Muscle layer of duodenum (tissue), 2 donors: ENCODE results near the gene KAT2A.

Experiments used
- H3K27ac ChIP-seq: one replicate; pipeline ENCODE4 v1.7.0; 2013; ENCODE audit warnings: mild to moderate bottlenecking, low read length
- H3K27me3 ChIP-seq: one replicate; pipeline ENCODE4 v1.7.0; 2013; ENCODE audit warnings: low read depth, mild to moderate bottlenecking, control low read depth, low read length
- H3K36me3 ChIP-seq, 2 donors: one replicate each; pipeline ENCODE4 v1.7.0; 2013; ENCODE audit warnings: low read length in 2 of 2, control low read depth in 1 of 2, mild to moderate bottlenecking in 1 of 2; ENCODE audit not compliant: insufficient read depth in 2 of 2, control insufficient read depth in 1 of 2
- H3K4me1 ChIP-seq, 2 donors: one replicate each; pipeline ENCODE4 v1.7.0; 2013; ENCODE audit warnings: low read length in 2 of 2, mild to moderate bottlenecking in 2 of 2, control low read depth in 1 of 2, moderate library complexity in 1 of 2; ENCODE audit not compliant: insufficient read depth in 2 of 2, control insufficient read depth in 1 of 2
- H3K4me3 ChIP-seq, 2 donors: one replicate each; pipeline ENCODE4 v1.7.0; 2013; ENCODE audit warnings: low read length in 2 of 2, low read depth in 1 of 2, mild to moderate bottlenecking in 1 of 2
- H3K9me3 ChIP-seq, 2 donors: one replicate each; pipeline ENCODE4 v1.7.0; 2013; ENCODE audit warnings: low read length in 2 of 2, control low read depth in 1 of 2, mild to moderate bottlenecking in 1 of 2; ENCODE audit not compliant: control insufficient read depth in 1 of 2
- donor health status: healthy.

Gene KAT2A

DNA sequence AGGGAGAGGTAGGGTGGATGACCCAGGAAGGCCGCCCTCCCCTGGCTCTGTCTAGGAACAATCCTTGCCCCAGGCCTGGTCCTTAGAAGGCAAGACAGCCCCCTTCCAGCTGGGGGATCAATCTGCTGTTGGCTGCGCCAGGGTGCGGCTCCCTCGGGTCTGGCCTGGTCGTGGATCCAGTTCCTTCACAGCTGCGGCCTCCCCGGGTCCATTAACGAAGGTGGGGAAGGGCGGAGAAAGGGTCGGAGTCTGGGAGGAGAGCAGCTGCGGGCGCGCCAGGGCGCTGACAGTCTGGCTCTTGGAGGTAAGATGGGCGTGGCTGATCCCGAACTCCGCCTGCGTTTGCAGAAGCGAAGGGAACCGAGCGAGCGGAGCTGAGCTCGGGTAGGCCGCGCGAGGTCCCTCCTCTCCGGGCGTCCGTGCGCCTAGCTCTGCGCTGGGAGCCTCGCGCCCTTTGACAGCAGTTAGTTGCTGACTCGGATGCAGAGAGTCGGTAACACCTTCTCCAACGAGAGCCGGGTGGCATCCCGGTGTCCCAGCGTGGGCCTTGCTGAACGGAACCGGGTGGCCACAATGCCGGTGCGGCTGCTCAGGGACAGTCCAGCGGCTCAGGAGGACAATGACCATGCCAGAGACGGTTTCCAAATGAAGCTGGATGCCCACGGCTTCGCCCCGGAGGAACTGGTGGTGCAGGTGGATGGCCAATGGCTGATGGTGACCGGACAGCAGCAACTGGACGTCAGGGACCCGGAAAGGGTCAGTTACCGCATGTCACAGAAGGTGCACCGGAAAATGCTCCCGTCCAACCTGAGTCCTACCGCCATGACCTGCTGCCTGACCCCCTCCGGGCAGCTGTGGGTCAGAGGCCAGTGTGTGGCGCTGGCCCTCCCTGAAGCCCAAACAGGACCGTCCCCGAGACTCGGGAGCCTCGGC, 1.5 kb upstream of the KAT2A start, which contains the start of gene HSPB9:
HSPB9 (plus strand) TSS at position 434 of the 933 bp plus-strand sequence; CDS start at position 481, 47 bp downstream.
- H3K27ac ChIP-seq: no peak within 1 kb of the TSS
- H3K4me1 ChIP-seq: peaks cover 3 to 21% of the 10 kb centered on the region in 2 donors
- peaks cover 16 to 39% of the 10 kb centered on the region in 2 donors for H3K36me3 ChIP-seq
- H3K27me3 ChIP-seq: no peaks in the 10 kb centered on the region
- peak within 1 kb of the TSS; percentile 16 to 73 for H3K4me3 ChIP-seq
- no peaks in the 10 kb centered on the region for H3K9me3 ChIP-seq

GRCh38 chr17:42120161-42120769, 902 bp downstream of the KAT2A start:
- peaks cover 0 to 25% of the 10 kb centered on the region in 2 donors for H3K36me3 ChIP-seq
- peaks cover 3 to 21% of the 10 kb centered on the region in 2 donors for H3K4me1 ChIP-seq
- H3K4me3 ChIP-seq: peak overlapping the region; percentile 26 to 73
- H3K27me3 ChIP-seq: no peaks in the 10 kb centered on the region
- no peaks in the 10 kb centered on the region for H3K9me3 ChIP-seq
- no peak overlapping the region for H3K27ac ChIP-seq

DNA sequence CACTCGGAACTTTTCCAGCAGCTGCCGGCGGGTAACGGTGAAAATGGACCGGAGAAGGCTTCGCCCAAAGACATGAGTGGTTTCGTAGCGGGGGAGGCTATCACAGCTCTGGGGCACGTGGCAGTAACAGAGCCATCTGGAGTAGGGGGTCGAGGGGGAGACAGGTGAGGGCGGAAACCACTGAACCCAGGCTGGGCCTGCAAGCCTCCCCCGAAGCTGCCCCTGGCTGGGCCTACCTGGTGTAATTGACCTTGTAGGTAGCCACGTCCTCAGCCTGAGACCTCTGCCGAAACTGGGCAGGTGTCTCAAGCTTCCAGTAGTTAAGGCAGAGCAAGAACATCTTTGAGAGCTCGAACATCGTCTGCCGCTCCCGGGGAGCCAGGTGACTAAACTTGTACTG, 1.9 kb downstream of the KAT2A start:
- no peak overlapping the region for H3K4me3 ChIP-seq
- H3K36me3 ChIP-seq: peaks cover 0 to 17% of the 10 kb centered on the region in 2 donors
- no peaks in the 10 kb centered on the region for H3K27me3 ChIP-seq
- peaks cover 3 to 21% of the 10 kb centered on the region in 2 donors for H3K4me1 ChIP-seq
- H3K27ac ChIP-seq: no peak overlapping the region
- no peaks in the 10 kb centered on the region for H3K9me3 ChIP-seq

DNA sequence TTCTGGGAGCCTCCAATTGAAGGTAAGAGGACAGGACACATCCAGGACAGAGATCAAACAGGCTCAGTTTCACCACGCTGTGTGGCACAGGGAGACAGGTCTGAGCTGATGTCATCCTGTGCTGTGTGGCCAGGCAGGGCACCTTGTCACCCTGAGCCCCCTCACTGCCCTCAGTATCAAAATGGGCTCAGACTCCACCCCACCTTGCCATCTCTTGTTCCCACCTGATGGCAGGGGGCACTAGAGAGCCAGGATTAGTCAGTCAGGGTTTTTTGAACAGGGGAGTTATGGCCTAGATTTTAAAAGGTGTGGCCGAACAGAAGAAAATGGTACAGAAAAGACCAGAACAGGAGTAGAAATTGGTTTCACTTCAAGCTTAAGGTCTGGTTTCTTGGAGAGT, 2.6 kb downstream of the KAT2A start:
- H3K36me3 ChIP-seq: peaks cover 0 to 15% of the 10 kb centered on the region in 2 donors
- H3K4me3 ChIP-seq: no peak overlapping the region
- no peaks in the 10 kb centered on the region for H3K9me3 ChIP-seq
- peaks cover 3 to 21% of the 10 kb centered on the region in 2 donors for H3K4me1 ChIP-seq
- H3K27ac ChIP-seq: no peak overlapping the region
- H3K27me3 ChIP-seq: no peaks in the 10 kb centered on the region

- Histone ChIP-seq H3K9me3 (no peaks in the 10 kb centered on the region), H3K36me3 (peaks cover 0 to 15% of the 10 kb centered on the region in 2 donors), H3K27me3 (no peaks in the 10 kb centered on the region), H3K27ac (no peak overlapping the region), H3K4me1 (peaks cover 3 to 23% of the 10 kb centered on the region in 2 donors), H3K4me3 (no peak overlapping the region)
Measured at GRCh38 chr17:42118126-42118510, 3.0 kb downstream of the KAT2A start.

DNA sequence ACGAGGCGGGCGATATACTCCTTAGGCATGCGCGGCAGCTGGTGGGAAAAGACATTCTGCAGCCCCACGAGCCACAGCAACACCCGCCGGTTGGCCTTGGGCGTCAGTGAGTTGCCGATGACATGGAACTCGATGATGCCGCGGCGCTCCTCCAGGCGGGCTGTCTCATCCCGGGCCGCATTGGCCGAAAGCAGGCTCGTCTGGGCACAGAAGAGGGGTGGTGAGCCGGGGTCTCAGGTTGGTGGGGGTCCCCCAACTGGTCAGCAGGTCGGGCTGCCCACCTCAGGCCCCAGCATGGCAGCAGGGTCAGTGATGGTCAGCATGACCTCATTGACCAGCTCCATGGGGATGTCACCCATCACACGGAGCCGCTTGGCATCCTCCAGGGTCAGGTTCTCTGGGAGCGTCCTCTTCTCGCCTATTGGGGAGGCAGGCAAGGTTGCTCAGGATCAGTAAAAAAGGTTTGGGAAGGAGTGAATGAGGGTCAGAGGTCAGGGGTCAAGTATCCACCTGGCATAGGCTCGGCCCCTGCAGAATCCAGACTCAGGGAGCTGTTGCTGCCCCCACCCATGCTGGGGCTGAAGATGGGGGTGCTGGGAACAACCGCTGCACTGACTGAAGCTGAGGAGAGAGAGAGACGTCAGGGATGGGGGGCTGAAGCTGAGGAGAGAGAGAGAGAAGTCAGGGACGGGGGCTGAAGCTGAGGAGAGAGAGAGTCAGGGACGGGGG, 3.6 kb downstream of the KAT2A start:
- Histone ChIP-seq H3K27ac (no peak overlapping the region), H3K4me1 (peaks cover 7 to 28% of the 10 kb centered on the region in 2 donors), H3K4me3 (no peak overlapping the region), H3K9me3 (no peaks in the 10 kb centered on the region), H3K36me3 (peaks cover 0 to 15% of the 10 kb centered on the region in 2 donors), H3K27me3 (no peaks in the 10 kb centered on the region)

DNA sequence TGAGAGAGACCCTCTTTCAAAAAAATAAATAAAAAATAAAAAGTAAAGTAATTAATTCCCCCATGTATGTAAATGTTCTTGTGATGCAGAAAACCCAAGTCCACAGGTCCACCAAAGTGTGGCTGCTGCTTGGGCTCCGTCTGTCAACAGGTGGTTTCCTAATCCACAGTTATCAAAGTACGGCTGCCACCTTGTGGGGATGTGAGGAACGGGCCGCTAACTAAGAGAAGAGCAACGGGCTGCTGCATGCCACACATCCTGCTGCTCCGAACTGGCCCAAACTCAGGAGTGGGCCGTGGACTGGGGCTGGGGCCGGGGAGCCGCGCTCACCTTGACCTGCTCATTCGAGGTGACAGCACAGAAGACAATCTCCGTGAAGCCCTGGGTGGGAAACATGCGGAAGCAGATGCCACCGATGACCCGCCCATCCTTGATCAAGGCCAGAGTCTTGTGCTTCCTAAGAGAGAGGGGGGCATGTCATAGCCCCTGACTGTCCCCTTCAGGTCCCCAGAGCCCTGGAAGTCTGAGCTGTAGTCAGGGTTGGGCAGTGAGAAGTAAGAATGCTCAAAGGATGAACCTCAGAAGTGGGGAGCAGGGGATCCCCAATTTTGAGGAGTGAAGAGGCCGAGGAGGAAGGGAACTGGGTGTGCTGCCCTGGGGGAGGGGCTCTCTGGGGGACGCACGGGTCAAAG, 4.3 kb downstream of the KAT2A start:
- no peak overlapping the region for H3K4me3 ChIP-seq
- H3K27ac ChIP-seq: no peak overlapping the region
- no peaks in the 10 kb centered on the region for H3K9me3 ChIP-seq
- H3K36me3 ChIP-seq: peaks cover 0 to 15% of the 10 kb centered on the region in 2 donors
- H3K27me3 ChIP-seq: no peaks in the 10 kb centered on the region
- H3K4me1 ChIP-seq: peaks cover 7 to 25% of the 10 kb centered on the region in 2 donors

DNA sequence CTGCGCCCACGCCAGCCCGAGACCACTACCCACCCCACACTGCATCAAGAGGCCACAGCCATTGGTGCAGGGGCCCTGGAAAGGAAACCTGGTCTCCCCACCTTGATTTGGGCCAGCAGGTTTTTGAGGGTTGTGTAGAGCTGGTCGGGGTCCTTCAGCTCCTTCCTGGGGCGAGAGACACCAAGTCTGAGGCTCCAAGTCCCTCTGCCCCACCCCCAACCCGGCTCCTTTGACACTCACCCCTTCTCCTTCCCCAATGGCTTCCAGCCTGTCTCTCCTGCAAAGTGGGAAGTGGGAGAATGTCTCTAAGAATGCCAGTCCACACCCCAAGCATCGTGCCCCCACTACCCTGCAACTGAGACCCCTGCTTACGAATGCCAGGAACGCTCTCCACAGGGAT, 7.0 kb downstream of the KAT2A start:
- Histone ChIP-seq H3K4me3 (no peak overlapping the region), H3K27me3 (no peaks in the 10 kb centered on the region), H3K36me3 (peaks cover 0 to 17% of the 10 kb centered on the region in 2 donors), H3K27ac (no peak overlapping the region), H3K4me1 (peaks cover 8 to 18% of the 10 kb centered on the region in 2 donors), H3K9me3 (no peaks in the 10 kb centered on the region)

GRCh38 chr17:42113293-42114069, 7.7 kb downstream of the KAT2A start:
- Histone ChIP-seq H3K4me3 (peak overlapping the region in 1 of 2 donors; percentile 67), H3K36me3 (peaks cover 0 to 22% of the 10 kb centered on the region in 2 donors), H3K4me1 (peaks cover 8 to 18% of the 10 kb centered on the region in 2 donors), H3K27ac (peak overlapping the region; percentile 96), H3K9me3 (no peaks in the 10 kb centered on the region), H3K27me3 (no peaks in the 10 kb centered on the region)

DNA sequence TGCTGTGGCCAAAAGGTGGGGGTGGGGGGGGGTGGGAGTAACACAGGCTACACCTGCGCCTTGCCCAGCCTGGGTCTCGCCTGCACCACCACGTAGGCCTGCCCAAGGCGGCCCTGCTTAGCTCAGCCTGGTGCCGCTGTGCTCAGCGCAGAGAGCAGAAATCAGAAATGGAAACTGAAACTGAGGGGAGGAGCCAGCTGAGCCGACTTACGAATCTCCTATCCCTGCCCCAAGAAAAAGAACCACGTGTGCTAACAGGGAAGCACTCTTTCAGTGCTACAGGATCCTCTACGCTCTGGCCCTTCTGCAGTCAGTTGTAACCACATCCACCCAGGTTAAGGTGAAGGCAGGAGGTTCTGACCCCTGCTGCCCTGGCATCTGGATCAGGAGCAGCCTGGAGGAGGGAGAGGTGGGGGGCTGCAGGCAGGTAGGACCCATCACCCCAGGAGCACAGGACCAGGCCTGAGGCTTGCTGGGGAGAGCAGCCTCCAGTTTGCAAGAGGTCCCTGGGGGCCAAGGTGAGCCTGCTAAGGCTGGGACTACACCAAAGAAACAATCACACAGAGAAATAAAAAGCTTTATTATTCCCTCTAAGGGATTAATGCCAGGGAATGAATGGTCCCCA, 8.5 kb downstream of the KAT2A start, which contains the start of gene DHX58:
DHX58 (minus strand) TSS at position 163 of the 625 bp plus-strand sequence. CDS start 822 bp downstream, outside the sequence.
- Histone ChIP-seq H3K27ac (peak within 1 kb of the TSS; percentile 96), H3K27me3 (no peaks in the 10 kb centered on the region), H3K36me3 (peaks cover 0 to 16% of the 10 kb centered on the region in 2 donors), H3K4me3 (peak within 1 kb of the TSS; percentile 67 to 83), H3K4me1 (peaks cover 8 to 18% of the 10 kb centered on the region in 2 donors), H3K9me3 (no peaks in the 10 kb centered on the region)
